H9 (cell line): ENCODE measurements around the gene MIPOL1. TPM values are rescaled to one million over a fixed set of nuclear protein-coding genes. Genes with fewer than 3 reads are reported as not detected.

ENCODE experiments used
- DNase-seq: peaks from one replicate; pipeline ENCODE4 v3.0.0-alpha.2; 2017
- H2AFZ ChIP-seq: one replicate; pipeline ENCODE4 v1.6.1; 2013; ENCODE audit warnings: mild to moderate bottlenecking, low read length, control low read depth, moderate library complexity
- H2AK5ac ChIP-seq: 2 replicates; pipeline ENCODE4 v1.6.1; 2013; ENCODE audit warnings: low read length, control low read depth, mixed read lengths; ENCODE audit not compliant: insufficient read length
- H2BK120ac ChIP-seq: one replicate; pipeline ENCODE4 v1.6.1; 2013; ENCODE audit warnings: low read depth, mild to moderate bottlenecking, low read length, control low read depth, inconsistent platforms; ENCODE audit not compliant: poor library complexity, severe bottlenecking
- H2BK12ac ChIP-seq: 2 replicates; pipeline ENCODE4 v1.6.1; 2013; ENCODE audit warnings: low read length, control low read depth, mixed read lengths, low read depth; ENCODE audit not compliant: insufficient read length
- H2BK15ac ChIP-seq: 2 replicates; pipeline ENCODE4 v1.6.1; 2013; ENCODE audit warnings: low read depth, low read length, control low read depth
- H2BK20ac ChIP-seq: one replicate; pipeline ENCODE4 v1.6.1; 2013; ENCODE audit warnings: low read depth, mild to moderate bottlenecking, low read length, control low read depth, inconsistent platforms; ENCODE audit not compliant: poor library complexity, severe bottlenecking
- H2BK5ac ChIP-seq: 2 replicates; pipeline ENCODE4 v1.6.1; 2013; ENCODE audit warnings: low read length, control low read depth, mixed read lengths; ENCODE audit not compliant: insufficient read length
- H3K14ac ChIP-seq: 2 replicates; pipeline ENCODE4 v1.6.1; 2013; ENCODE audit warnings: low read length, control low read depth; ENCODE audit not compliant: insufficient read depth
- H3K18ac ChIP-seq: 2 replicates; pipeline ENCODE4 v1.6.1; 2013; ENCODE audit warnings: low read depth, mild to moderate bottlenecking, mixed read lengths, low read length, control low read depth; ENCODE audit not compliant: insufficient read length
- H3K23ac ChIP-seq: 2 replicates; pipeline ENCODE4 v1.6.1; 2013; ENCODE audit warnings: low read length, control low read depth, mixed read lengths, low read depth; ENCODE audit not compliant: insufficient read length
- H3K23me2 ChIP-seq: 2 replicates; pipeline ENCODE4 v1.6.1; 2013; ENCODE audit warnings: low read depth, mild to moderate bottlenecking, mixed read lengths, low read length, control low read depth; ENCODE audit not compliant: insufficient read length, poor library complexity, severe bottlenecking
- H3K27ac ChIP-seq: 2 replicates; pipeline ENCODE4 v1.5.1; 2013; ENCODE audit warnings: low read length, control low read depth, mixed read lengths, low read depth; ENCODE audit not compliant: insufficient read length
- H3K27me3 ChIP-seq: 2 replicates; pipeline ENCODE4 v1.6.1; 2013; ENCODE audit warnings: low read length, control low read depth, inconsistent platforms; ENCODE audit not compliant: insufficient read depth
- H3K4ac ChIP-seq: 2 replicates; pipeline ENCODE4 v1.6.1; 2013; ENCODE audit warnings: low read depth, mild to moderate bottlenecking, control low read depth, inconsistent platforms, low read length, moderate library complexity
- H3K4me1 ChIP-seq: 2 replicates; pipeline ENCODE4 v1.6.1; 2013; ENCODE audit warnings: low read length, control low read depth, inconsistent platforms; ENCODE audit not compliant: insufficient read depth
- H3K4me2 ChIP-seq: 2 replicates; pipeline ENCODE4 v1.6.1; 2013; ENCODE audit warnings: low read length, control low read depth, mixed read lengths; ENCODE audit not compliant: insufficient read length, insufficient read depth
- H3K56ac ChIP-seq: 2 replicates; pipeline ENCODE4 v1.6.1; 2013; ENCODE audit warnings: low read depth, mild to moderate bottlenecking, mixed read lengths, low read length, control low read depth; ENCODE audit not compliant: insufficient read length
- H3K79me1 ChIP-seq: 2 replicates; pipeline ENCODE4 v1.6.1; 2013; ENCODE audit warnings: low read depth, mild to moderate bottlenecking, moderate library complexity, low read length, control low read depth, inconsistent platforms; ENCODE audit not compliant: insufficient read depth, poor library complexity, severe bottlenecking
- H3K79me2 ChIP-seq: 2 replicates; pipeline ENCODE4 v1.6.1; 2013; ENCODE audit warnings: low read length, control low read depth, inconsistent platforms; ENCODE audit not compliant: insufficient read depth
- H3K9ac ChIP-seq: 2 replicates; pipeline ENCODE4 v1.6.1; 2013; ENCODE audit warnings: low read length, control low read depth, mixed read lengths; ENCODE audit not compliant: insufficient read length; ENCODE audit errors: extremely low read depth
- H3K9me3 ChIP-seq: one replicate; pipeline ENCODE4 v1.6.1; 2013; ENCODE audit warnings: low read depth, low read length, inconsistent platforms; ENCODE audit not compliant: control insufficient read depth
- H3T11ph ChIP-seq: one replicate; pipeline ENCODE4 v1.6.1; 2013; ENCODE audit warnings: mild to moderate bottlenecking, low read length, control low read depth, inconsistent platforms
- H4K20me1 ChIP-seq: one replicate; pipeline ENCODE4 v1.6.1; 2013; ENCODE audit not compliant: control insufficient read depth, insufficient read length, insufficient read depth
- H4K5ac ChIP-seq: 2 replicates; pipeline ENCODE4 v1.6.1; 2013; ENCODE audit warnings: low read depth, mild to moderate bottlenecking, mixed read lengths, low read length, control low read depth; ENCODE audit not compliant: insufficient read length
- H4K8ac ChIP-seq: replicated peaks from 2 replicates; pipeline ENCODE4 v1.6.1; 2013; ENCODE audit warnings: low read length, control low read depth, mixed read lengths, low read depth; ENCODE audit not compliant: insufficient read length
- H4K91ac ChIP-seq: 2 replicates; pipeline ENCODE4 v1.6.1; 2013; ENCODE audit warnings: low read depth, mild to moderate bottlenecking, moderate library complexity, mixed read lengths, low read length, control low read depth; ENCODE audit not compliant: insufficient read length
- H3K27ac Mint-ChIP-seq, 3 experiments: 2 replicates in 2 of 3; 3 replicates in 1 of 3; pipeline ENCODE4 v1.8.0; 2020 to 2021; ENCODE audit warnings: mixed read lengths in 3 of 3, mild to moderate bottlenecking in 1 of 3, moderate library complexity in 1 of 3
- H3K27me3 Mint-ChIP-seq: 2 replicates; pipeline ENCODE4 v1.8.0; 2021; ENCODE audit warnings: low read depth, mild to moderate bottlenecking, moderate library complexity, mixed read lengths
- H3K36me3 Mint-ChIP-seq, 3 experiments: 2 replicates in 2 of 3; 3 replicates in 1 of 3; pipeline ENCODE4 v1.8.0; 2020 to 2021; ENCODE audit warnings: low read depth in 3 of 3, mixed read lengths in 3 of 3; ENCODE audit not compliant: insufficient read depth in 1 of 3
- H3K4me1 Mint-ChIP-seq, 2 experiments: 2 replicates each; pipeline ENCODE4 v1.8.0; 2020; ENCODE audit warnings: mixed read lengths in 2 of 2
- H3K4me3 Mint-ChIP-seq, 2 experiments: 2 replicates in 1 of 2; 3 replicates in 1 of 2; pipeline ENCODE4 v1.8.0; 2020 to 2021; ENCODE audit warnings: mild to moderate bottlenecking in 2 of 2, mixed read lengths in 2 of 2, moderate library complexity in 1 of 2
- H3K9me3 Mint-ChIP-seq, 2 experiments: 2 replicates in 1 of 2; 3 replicates in 1 of 2; pipeline ENCODE4 v1.8.0; 2020; ENCODE audit warnings: mild to moderate bottlenecking in 2 of 2, mixed read lengths in 2 of 2, moderate library complexity in 1 of 2
- CTCF ChIP-seq: fragments of 200-600 bp; sonication (generic); conservative IDR thresholded peaks from 3 replicates; pipeline ENCODE4 v1.8.0; 2021; ENCODE audit warnings: antibody characterized with exemption, mild to moderate bottlenecking
- total RNA-seq: library from RNA; stranded (reverse); gene quantifications from 2 replicates; pipeline ENCODE4 v1.2.1, GENCODE V29; 2021

The MIPOL1 gene
- total RNA-seq, 1 experiment from 2014 or later = 15.6 TPM

DNA sequence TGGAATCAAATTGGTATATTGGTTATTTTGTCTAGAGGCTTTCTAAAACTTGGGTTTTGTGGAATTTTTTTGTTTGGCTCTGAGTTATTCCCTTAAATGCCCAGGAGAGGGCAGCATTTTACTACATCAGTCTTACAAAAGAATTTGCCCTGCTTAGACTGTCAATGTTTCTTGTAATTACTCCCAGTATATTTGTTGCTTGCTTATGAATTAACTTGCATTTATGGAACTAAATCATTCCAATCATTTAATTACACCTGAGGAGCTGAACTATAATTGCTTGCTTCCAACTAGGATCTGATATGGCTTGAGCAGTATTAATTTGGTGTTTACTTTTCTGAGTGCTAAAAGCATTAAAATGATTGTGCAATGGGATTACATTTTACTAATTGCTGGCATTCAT lies 48.7 kb downstream of the MIPOL1 start:
- no peak overlapping the region for H3K18ac ChIP-seq
- no peaks in the 10 kb centered on the region for H3K9me3 Mint-ChIP-seq
- no peak overlapping the region for H3K27ac Mint-ChIP-seq
- no peaks in the 10 kb centered on the region for H3K4me1 Mint-ChIP-seq
- no peak overlapping the region for H3T11ph ChIP-seq
- no peaks in the 10 kb centered on the region for H3K4me1 ChIP-seq
- H3K27me3 ChIP-seq = no peaks in the 10 kb centered on the region
- no peaks in the 10 kb centered on the region for H3K79me2 ChIP-seq
- no peak overlapping the region for H3K27ac ChIP-seq
- no peak overlapping the region for H3K9ac ChIP-seq
- peak; percentile 92 for TF ChIP-seq CTCF
- H3K56ac ChIP-seq = no peak overlapping the region
- H2AK5ac ChIP-seq = no peak overlapping the region
- H2BK15ac ChIP-seq = no peak overlapping the region
- no peak overlapping the region for H2AFZ ChIP-seq
- H2BK12ac ChIP-seq = no peak overlapping the region
- no peak overlapping the region for H3K23ac ChIP-seq
- no peaks in the 10 kb centered on the region for H3K23me2 ChIP-seq
- H3K79me1 ChIP-seq = no peaks in the 10 kb centered on the region
- no peak overlapping the region for H4K5ac ChIP-seq
- no peak overlapping the region for H3K4ac ChIP-seq
- H4K8ac ChIP-seq = no peak overlapping the region
- no peak overlapping the region for H2BK5ac ChIP-seq
- H2BK20ac ChIP-seq = no peak overlapping the region
- no peaks in the 10 kb centered on the region for H3K27me3 Mint-ChIP-seq
- no peak overlapping the region for H3K4me2 ChIP-seq
- no peak overlapping the region for H4K91ac ChIP-seq
- H3K14ac ChIP-seq = no peak overlapping the region
- H3K4me3 Mint-ChIP-seq = no peak overlapping the region
- no peaks in the 10 kb centered on the region for H3K36me3 Mint-ChIP-seq
- H4K20me1 ChIP-seq = no peaks in the 10 kb centered on the region
- H3K9me3 ChIP-seq = no peaks in the 10 kb centered on the region
- DNase-seq = no peak
- H2BK120ac ChIP-seq = no peak overlapping the region
